GM18526 (cell line): ENCODE data around the gene GALR2.

Source experiments
- POLR2A ChIP-seq: IDR thresholded peaks from 3 replicates; pipeline ENCODE4 v1.6.1; 2011; ENCODE audit not compliant: insufficient read length; ENCODE audit errors: extremely low read depth

The GALR2 gene

GRCh38 chr17:76085066-76085730, 10.6 kb downstream of the GALR2 start:
- TF ChIP-seq POLR2A, result no peak

DNA sequence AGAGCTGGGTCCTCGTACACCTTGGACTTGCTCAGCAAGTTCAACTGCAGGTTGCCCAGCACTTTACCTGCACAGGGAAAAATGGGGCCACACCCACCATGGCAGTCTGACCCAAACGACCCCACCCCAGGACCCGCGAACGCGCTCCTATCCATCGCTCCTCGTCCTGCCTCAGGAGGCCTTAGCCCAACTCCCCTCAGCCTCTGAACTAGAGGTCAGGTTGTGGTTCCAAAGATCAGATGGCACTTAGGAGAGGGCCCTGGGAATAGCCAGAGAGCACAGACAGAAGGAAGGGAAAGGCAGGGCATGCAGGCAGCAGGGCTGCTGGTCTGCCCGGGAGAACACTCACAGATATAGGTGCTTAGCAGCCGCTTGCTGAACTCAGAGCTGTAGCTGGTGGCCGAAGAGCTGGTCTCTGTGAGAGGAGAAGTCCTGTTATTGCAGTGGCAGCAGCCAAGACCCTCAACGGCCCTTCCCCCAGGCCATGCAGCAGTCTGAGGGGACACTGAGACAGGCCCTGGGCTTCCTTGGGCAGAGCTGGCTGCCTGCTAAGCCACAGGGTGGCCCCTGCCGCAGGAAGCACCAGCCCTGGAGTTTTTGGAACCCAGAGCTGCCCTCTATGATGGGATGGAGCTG, 11.3 kb downstream of the GALR2 start:
- no peak for TF ChIP-seq POLR2A

DNA sequence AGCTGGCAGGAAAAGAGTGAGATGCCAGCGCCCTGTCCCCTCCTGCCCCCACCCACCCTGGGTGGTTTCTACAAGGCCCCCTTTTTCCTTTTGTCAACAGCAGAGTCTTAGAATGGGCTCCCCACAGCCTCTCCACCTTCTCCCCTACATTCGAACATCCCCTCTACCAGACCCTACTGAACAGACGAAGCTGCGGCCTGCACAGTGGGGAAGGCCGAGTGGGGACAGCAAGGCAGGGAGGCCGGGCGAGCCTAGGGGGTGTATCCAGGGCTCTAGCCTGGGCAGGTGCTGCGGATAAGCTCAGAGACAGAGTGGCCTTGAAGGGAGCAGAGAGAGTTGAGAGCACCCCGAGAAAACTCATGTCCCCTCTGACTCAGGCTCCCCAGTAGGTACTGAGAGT, 11.8 kb downstream of the GALR2 start:
- no peak for TF ChIP-seq POLR2A

- TF ChIP-seq POLR2A, result no peak
Measured at GRCh38 chr17:76087531-76087930, 12.9 kb downstream of the GALR2 start.

DNA sequence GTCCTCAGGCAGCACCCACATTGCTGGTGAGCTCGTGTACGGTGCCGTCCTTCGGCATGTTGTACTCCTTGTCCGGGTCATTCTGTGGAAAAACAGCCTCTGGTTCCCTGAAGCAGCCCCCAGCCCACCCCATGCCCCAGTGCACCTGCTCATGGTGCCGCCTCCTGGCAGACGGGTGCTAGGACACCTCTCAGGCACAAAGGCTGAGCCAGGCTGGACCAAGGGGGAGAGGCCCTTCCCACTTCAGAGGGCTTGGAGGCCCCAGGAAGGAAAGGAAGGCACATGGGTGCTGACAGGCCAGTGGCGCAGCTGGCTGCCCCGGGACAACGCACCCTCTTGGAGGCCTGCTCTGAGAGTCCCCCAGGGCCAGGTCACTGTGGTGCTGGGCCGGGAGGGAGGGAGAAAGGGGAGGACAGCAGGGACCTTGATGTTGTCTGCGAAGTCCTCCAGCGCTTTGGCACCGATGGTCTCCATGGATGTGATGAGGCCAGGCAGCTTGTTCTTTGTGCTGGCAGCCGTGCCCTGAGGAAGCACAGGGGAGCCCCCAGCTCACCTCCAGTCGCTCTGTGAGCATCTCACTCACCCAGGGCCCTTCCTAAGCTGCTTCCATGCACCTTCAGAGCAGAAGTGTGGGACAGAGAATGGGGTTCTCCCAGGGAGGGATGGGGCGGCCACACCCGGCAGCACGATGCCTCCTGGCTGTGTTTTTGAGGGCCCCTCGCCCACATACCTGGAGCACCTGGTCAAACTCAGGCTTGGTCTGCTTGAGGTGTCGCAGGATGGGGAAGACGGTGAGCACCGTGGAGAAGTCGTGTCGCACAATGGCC, 13.7 kb downstream of the GALR2 start:
- no peak for TF ChIP-seq POLR2A

GRCh38 chr17:76088868-76089576, 14.4 kb downstream of the GALR2 start:
- no peak for TF ChIP-seq POLR2A

DNA sequence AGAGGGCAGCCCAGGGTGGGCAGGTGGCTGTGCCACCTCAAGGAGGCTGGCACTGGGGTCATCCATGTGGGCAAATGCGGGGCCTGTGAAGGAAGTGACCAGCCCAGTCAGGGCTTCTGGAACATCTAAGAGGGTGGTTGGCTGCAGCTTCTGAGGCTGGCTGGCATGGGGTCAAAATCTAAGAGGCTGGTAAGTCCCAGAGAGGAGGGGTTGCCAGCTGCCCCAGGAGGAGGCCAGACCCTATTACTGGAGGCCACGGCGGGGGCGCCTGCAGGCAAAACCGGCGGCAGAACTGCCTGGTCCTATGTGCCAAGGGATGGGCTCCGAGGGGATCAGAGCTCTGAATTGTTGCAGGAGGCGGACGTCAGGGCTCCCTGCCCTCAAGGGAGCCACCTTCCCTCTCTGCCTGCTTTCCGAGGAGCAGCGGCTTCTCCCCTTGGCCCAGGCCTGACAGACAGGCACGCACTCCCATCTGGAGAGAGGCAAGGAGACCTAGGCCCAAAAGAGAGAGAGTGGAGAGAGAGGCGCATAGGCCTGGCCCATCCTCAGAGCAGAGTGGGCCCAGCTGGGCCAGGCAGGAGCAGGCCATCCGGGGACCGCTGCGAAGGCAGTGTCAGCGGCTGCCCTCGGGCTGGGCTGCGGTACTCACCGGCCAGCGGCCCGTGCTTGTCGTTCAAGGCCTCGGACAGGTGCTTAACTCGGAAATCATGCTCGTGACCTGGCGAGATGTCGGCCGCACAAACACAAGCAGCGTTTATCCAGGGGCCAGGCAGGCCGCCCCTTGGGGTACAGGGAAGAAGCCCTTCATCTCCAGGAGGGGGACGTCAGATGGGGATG, 15.3 kb downstream of the GALR2 start:
- TF ChIP-seq POLR2A, result no peak

DNA sequence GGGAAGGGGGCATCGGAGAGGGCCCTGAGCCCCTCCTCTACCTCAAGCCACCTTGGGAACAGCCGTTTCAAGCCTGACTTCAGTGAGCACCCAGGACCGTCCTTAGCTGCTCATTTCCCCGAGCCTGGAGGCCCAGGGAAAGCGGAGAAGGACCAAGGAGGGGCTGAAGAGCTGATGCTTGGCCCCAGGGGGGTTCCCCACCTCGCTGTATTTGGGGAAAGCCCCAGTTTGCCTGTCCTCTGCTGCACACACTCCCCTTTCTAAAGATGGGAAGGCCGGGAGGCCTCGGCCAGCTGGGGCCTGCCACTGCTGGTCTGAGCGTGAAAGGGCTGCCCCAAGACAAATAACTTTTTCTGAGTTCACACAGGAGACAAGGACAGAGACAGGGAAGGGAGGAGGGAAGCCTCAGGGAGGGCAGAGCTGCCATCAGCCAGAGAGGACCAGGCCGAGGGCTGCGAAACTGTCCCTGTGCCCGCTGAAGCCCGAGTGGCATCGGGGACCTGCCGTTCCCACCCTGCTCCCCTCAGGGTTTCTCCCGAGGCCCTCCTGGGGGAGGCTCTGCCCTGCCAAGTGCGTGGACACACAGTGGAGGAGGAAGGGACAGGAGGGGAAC, 16.0 kb downstream of the GALR2 start:
- TF ChIP-seq POLR2A, result no peak

DNA sequence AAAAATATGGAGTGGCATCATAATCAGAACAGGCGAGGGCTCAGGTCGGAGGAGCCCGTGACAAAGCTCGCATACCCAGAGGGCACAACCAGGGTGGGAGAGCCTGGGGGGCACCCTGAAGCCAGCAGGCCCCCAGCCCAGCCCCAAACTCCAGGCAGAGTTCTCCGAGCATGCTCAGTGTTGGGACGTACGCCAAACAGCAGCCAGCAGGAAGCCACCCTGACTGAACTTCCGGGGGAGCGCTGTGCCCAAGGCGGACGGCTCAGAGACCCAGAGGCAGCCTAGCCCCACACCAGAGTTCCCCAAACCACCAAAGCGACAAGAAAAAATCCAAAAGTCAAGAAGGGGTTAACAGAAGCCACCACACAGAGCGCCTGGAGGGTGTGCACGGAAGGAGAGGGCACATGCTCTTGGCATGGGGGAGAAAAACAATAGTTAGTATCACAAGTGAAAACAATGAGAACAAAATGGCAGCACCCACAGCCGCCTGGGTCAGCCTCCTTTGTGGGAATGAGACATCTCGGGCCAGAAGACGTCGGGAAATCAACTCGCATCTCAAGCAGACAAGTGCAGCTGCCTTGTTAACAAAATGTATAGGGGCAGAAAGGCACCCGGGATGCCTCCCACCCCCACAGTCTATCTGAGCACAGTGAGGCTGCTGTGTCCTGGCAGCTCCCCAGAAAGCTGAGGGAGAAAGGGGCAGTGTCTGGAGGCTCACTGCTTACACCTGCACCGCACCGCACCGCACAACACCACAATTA, 17.1 kb downstream of the GALR2 start:
- TF ChIP-seq POLR2A, result no peak

DNA sequence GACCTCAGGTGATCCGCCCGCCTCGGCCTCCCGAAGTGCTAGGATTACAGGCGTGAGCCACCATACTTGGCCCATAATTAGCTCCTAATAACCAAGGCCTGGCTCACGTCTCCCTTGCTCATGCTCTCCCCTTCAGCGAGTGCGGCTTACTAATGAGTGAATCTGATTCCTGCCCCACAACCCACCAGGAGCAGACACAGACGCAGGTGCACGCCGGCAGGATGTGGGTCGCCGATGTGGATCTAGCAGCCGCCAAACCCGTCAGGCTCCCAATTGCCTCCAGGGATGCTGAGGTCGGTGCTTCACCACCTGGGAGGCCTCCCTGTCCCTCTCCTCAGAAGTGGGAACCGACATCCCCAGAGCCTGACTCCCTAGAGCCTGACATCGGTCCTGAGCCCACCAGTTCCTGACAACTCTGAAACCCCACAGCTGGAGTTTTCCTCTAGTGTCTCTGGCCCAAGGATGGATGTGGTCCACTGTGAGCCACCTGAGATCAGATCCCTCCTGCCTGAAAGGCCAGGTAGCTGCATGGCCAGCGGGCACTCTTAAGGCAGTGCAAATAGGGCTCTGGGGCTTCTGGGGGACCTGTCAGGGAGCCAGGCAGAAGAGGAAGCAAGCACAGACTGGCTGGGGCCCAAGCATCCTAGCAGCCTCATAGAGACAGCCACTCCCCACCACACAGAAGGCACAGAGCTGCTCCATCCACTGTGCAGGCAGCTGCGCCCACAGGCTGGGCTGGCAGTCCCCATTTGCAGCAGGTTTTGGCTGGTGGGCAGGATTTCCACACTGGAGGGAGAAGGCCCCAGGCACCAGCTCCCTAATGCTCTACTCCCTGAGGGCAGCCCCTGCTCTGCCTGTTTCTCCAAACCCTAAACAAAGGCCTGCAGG, 18.2 kb downstream of the GALR2 start:
- no peak for TF ChIP-seq POLR2A

- no peak for TF ChIP-seq POLR2A
Measured at GRCh38 chr17:76094046-76094445, 19.5 kb downstream of the GALR2 start.

DNA sequence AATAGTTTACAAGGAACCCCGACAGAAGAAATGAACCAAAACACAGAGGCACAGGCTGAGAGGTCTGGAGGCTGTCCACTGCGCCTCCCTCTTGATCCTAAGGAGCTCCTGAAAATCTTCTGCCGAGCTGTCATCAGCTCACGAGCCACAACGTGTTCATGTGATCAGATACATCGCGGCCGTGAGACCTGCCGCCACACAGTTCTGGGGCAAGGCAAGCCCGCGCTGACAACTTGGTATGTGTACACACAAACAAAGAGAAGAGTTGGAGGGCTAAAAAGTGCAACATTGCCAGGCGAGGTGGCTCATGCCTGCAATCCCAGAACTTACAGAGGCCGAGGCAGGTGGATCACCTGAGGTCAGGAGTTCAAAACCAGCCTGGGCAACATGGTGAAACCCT, 21.4 kb downstream of the GALR2 start:
- no peak for TF ChIP-seq POLR2A
